HG03354 (cell line): ENCODE results near the gene HDGFL2.

ENCODE experiments used
- ATAC-seq: cut with Tn5 transposase; IDR thresholded peaks from one replicate; pipeline ENCODE4 v1.9.1; 2021; ENCODE audit warnings: mild to moderate bottlenecking; ENCODE audit not compliant: unreplicated experiment, poor library complexity, severe bottlenecking

HDGFL2 gene

GRCh38 chr19:4495471-4495870 lies 23.4 kb downstream of the HDGFL2 start:
- no peak for ATAC-seq

GRCh38 chr19:4496304-4496703 lies 24.2 kb downstream of the HDGFL2 start:
- ATAC-seq, result no peak

GRCh38 chr19:4497770-4498389 lies 25.8 kb downstream of the HDGFL2 start:
- no peak for ATAC-seq

- ATAC-seq, result no peak
Measured at GRCh38 chr19:4498694-4499093, 26.6 kb downstream of the HDGFL2 start.

- ATAC-seq, result no peak
Measured at GRCh38 chr19:4499318-4499717, 27.2 kb downstream of the HDGFL2 start.

GRCh38 chr19:4499855-4500254 lies 27.8 kb downstream of the HDGFL2 start:
- ATAC-seq, result no peak

GRCh38 chr19:4500841-4501591 lies 28.9 kb downstream of the HDGFL2 start:
- ATAC-seq, result no peak

GRCh38 chr19:4501691-4502090 lies 29.6 kb downstream of the HDGFL2 start:
- no peak for ATAC-seq

- no peak for ATAC-seq
Measured at GRCh38 chr19:4502282-4503131, 30.4 kb downstream of the HDGFL2 start.

- no peak for ATAC-seq
Measured at GRCh38 chr19:4503132-4503824, 31.2 kb downstream of the HDGFL2 start.

GRCh38 chr19:4503825-4504170 lies 31.7 kb downstream of the HDGFL2 start:
- no peak for ATAC-seq

- no peak for ATAC-seq
Measured at GRCh38 chr19:4504297-4504701, 32.2 kb downstream of the HDGFL2 start.

GRCh38 chr19:4504891-4505569 lies 32.9 kb downstream of the HDGFL2 start:
- ATAC-seq, result no peak

GRCh38 chr19:4505570-4506448 lies 33.7 kb downstream of the HDGFL2 start:
- ATAC-seq, result no peak

- ATAC-seq, result no peak
Measured at GRCh38 chr19:4506449-4507149, 34.5 kb downstream of the HDGFL2 start.

GRCh38 chr19:4507150-4507452 lies 35.0 kb downstream of the HDGFL2 start:
- no peak for ATAC-seq

- no peak for ATAC-seq
Measured at GRCh38 chr19:4507804-4508203, 35.7 kb downstream of the HDGFL2 start.

GRCh38 chr19:4508698-4509097 lies 36.6 kb downstream of the HDGFL2 start:
- no peak for ATAC-seq
